ENCODE measurements around the gene RNF182. TPM values are rescaled to one million over a fixed set of nuclear protein-coding genes. Genes with fewer than 3 reads are reported as not detected.

The RNF182 gene
- total RNA-seq, 4 donors from 2014 or later, result 0.40 to 0.50 (median 0.45) TPM; not detected in 1

DNA sequence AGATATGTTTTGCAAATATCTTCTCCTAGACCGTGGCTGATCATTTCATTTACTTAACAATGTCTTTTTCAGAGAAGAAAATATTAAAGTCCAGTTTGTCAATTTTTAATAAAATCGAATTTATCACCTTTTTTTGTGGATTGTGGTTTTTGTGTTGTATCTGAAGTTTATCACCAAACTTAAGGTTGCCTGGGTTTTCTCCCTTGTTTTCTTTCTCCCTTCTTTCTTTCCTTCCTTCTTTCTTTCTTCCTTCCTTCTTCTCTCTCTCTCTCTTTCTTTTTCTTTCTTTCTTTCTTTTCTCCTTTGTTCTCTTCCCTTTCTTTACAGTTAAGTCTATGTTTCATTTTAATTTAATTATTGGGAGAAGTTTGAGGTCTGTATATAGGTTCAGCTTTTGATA lies 68.7 kb downstream of the RNF182 start:
- Histone ChIP-seq H3K27me3 (peaks cover 0 to 19% (median 2%) of the 10 kb centered on the region in 4 donors), H3K27ac (replicated peaks in 1 of 4) (no peak overlapping the region), H3K9me3 (no peaks in the 10 kb centered on the region), H3K4me1 (no peaks in the 10 kb centered on the region), H3K36me3 (no peaks in the 10 kb centered on the region), H3K4me3 (no peak overlapping the region)
- TF ChIP-seq, protein P1, sequence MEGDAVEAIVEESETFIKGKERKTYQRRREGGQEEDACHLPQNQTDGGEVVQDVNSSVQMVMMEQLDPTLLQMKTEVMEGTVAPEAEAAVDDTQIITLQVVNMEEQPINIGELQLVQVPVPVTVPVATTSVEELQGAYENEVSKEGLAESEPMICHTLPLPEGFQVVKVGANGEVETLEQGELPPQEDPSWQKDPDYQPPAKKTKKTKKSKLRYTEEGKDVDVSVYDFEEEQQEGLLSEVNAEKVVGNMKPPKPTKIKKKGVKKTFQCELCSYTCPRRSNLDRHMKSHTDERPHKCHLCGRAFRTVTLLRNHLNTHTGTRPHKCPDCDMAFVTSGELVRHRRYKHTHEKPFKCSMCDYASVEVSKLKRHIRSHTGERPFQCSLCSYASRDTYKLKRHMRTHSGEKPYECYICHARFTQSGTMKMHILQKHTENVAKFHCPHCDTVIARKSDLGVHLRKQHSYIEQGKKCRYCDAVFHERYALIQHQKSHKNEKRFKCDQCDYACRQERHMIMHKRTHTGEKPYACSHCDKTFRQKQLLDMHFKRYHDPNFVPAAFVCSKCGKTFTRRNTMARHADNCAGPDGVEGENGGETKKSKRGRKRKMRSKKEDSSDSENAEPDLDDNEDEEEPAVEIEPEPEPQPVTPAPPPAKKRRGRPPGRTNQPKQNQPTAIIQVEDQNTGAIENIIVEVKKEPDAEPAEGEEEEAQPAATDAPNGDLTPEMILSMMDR (IDR thresholded peaks at IDR 0.05), result no peak
- TF ChIP-seq POLR2AphosphoS5 (IDR thresholded peaks at IDR 0.05) (no peak), EP300 (IDR thresholded peaks at IDR 0.05) (no peak), POLR2A (IDR thresholded peaks at IDR 0.05; ENCODE audit: low read depth) (no peak)
- intact Hi-C loops (cut with DNase I), result no loop called here
- DNase-seq (ENCODE audit: extremely low spot score), result no peak
- WGBS, result 65% methylated on average over 2 of the region's 2 CpGs

DNA sequence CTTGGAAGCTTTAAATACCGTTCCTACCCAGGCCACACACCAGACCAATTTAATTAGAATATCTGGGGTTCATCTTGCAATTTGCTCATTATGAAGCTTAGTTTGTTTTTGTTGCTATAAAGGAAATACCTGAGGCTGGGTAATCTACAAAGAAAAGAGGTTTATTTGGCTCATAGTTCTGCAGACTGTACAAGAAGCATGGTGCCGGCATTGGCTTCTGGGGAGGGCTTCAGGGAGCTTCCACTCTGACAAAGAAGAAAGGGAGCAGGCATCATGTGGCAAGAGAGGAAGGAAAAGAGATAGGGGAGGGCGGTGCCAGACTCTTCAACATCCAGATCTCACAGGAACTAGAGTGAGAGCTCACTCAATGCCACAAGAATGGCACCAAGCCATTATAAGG lies 73.6 kb downstream of the RNF182 start:
- no peaks in the 10 kb centered on the region for H3K9me3 ChIP-seq
- no peaks in the 10 kb centered on the region for H3K4me1 ChIP-seq
- intact Hi-C loops (cut with DNase I), result no loop called here
- H3K36me3 ChIP-seq, result no peaks in the 10 kb centered on the region
- no peak for DNase-seq (ENCODE audit: extremely low spot score)
- no peak overlapping the region for H3K27ac ChIP-seq (replicated peaks in 1 of 4)
- no peak for TF ChIP-seq EP300 (IDR thresholded peaks at IDR 0.05)
- no peak for TF ChIP-seq POLR2A (IDR thresholded peaks at IDR 0.05; ENCODE audit: low read depth)
- no peak for TF ChIP-seq POLR2AphosphoS5 (IDR thresholded peaks at IDR 0.05)
- TF ChIP-seq, protein P1 (IDR thresholded peaks at IDR 0.05), result no peak
- WGBS, result 90% methylated on average over 3 of the region's 3 CpGs
- no peak overlapping the region for H3K4me3 ChIP-seq
- peaks cover 0 to 10% (median 0%) of the 10 kb centered on the region in 4 donors for H3K27me3 ChIP-seq

DNA sequence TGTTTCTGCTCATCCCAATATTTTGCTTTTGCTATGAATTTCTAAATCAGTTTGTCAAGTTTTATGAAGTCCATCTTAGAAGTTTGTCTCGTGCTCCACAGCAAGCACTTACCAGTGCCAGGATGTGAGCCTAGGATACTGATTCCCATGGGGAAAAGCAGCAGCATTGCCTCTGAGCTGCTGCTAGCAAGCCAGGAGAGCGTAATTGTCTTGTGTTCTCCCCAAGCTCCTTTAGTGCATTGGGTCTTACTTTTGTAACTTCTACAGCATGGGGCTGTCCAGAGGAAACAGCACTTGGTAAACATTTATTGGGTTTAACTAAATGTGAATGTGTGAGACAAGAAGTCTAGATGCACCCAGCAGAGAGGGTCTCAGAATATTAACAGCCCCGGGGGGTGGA lies 76.1 kb downstream of the RNF182 start:
- H3K9me3 ChIP-seq, result no peaks in the 10 kb centered on the region

DNA sequence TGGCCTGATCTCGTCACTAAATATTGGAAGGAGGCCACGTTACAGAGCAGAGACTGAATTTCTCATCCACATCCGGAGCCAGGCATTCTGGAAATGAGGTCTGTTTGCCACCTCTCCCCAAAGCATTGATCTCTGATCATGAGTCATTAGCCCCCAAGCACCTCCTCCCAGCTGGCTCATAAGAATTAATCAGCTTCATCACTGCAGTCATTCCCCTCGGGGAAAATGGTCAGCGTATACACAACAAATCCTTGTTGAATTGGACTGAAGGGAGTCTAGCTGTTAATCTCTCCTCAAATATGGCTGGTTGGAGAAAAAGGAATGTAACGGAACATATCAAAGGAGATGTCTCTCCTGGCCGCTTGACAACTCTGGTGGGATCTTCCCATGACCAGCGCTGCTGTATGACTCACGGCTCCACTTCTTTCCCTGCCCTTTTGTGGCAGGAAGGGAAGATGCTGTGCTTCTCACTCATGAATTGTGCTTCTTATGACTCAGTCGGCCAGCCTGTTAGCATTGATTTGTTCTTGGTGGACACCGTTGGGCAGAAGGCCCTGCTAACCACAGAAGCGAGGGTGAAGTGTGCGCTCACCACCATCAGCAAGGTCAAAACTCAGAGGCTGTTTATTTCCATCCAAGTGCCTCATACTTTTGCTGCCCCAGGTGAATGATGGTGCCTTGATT lies 76.7 kb downstream of the RNF182 start:
- no peak for DNase-seq (ENCODE audit: extremely low spot score)
- H3K4me1 ChIP-seq, result no peaks in the 10 kb centered on the region
- TF ChIP-seq EP300 (IDR thresholded peaks at IDR 0.05), result no peak
- TF ChIP-seq, protein P1 (IDR thresholded peaks at IDR 0.05), result no peak
- no peak for TF ChIP-seq POLR2AphosphoS5 (IDR thresholded peaks at IDR 0.05)
- TF ChIP-seq POLR2A (IDR thresholded peaks at IDR 0.05; ENCODE audit: low read depth), result no peak
- H3K36me3 ChIP-seq, result no peaks in the 10 kb centered on the region
- H3K27me3 ChIP-seq, result peaks cover 0 to 9% (median 0%) of the 10 kb centered on the region in 4 donors
- WGBS, result 75% methylated on average over 13 of the region's 13 CpGs
- H3K27ac ChIP-seq (replicated peaks in 1 of 4), result no peak overlapping the region
- intact Hi-C loops (cut with DNase I), result no loop called here
- H3K4me3 ChIP-seq, result no peak overlapping the region
- H3K9me3 ChIP-seq, result no peaks in the 10 kb centered on the region

More for the DNA sequence above, 76.1 kb downstream of the RNF182 start:
- DNase-seq (ENCODE audit: extremely low spot score), result no peak
- H3K4me3 ChIP-seq, result no peak overlapping the region
- H3K4me1 ChIP-seq, result no peaks in the 10 kb centered on the region
- TF ChIP-seq EP300 (IDR thresholded peaks at IDR 0.05), result no peak
- TF ChIP-seq, protein P1 (IDR thresholded peaks at IDR 0.05), result no peak
- TF ChIP-seq POLR2A (IDR thresholded peaks at IDR 0.05; ENCODE audit: low read depth), result no peak
- no peak for TF ChIP-seq POLR2AphosphoS5 (IDR thresholded peaks at IDR 0.05)
- intact Hi-C loops (cut with DNase I), result no loop called here
- H3K36me3 ChIP-seq, result no peaks in the 10 kb centered on the region
- 70% methylated on average over 3 of the region's 3 CpGs for WGBS
- no peak overlapping the region for H3K27ac ChIP-seq (replicated peaks in 1 of 4)
- H3K27me3 ChIP-seq, result peaks cover 0 to 9% (median 0%) of the 10 kb centered on the region in 4 donors

Measured in esophagus muscularis mucosa (tissue), 4 donors.